GM10266 (cell line): ENCODE measurements around the gene PDE6H.

Source experiments
- DNase-seq: peaks from one replicate; pipeline ENCODE4 v3.0.0; 2012; ENCODE audit errors: extremely low spot score
- TF ChIP-seq, protein P1 (sequence below): IDR thresholded peaks from 2 replicates; pipeline ENCODE4 v1.5.1; 2012; ENCODE audit warnings: mild to moderate bottlenecking, low read depth; ENCODE audit not compliant: control insufficient read depth, insufficient read depth; ENCODE audit errors: missing control alignments

Gene PDE6H

DNA sequence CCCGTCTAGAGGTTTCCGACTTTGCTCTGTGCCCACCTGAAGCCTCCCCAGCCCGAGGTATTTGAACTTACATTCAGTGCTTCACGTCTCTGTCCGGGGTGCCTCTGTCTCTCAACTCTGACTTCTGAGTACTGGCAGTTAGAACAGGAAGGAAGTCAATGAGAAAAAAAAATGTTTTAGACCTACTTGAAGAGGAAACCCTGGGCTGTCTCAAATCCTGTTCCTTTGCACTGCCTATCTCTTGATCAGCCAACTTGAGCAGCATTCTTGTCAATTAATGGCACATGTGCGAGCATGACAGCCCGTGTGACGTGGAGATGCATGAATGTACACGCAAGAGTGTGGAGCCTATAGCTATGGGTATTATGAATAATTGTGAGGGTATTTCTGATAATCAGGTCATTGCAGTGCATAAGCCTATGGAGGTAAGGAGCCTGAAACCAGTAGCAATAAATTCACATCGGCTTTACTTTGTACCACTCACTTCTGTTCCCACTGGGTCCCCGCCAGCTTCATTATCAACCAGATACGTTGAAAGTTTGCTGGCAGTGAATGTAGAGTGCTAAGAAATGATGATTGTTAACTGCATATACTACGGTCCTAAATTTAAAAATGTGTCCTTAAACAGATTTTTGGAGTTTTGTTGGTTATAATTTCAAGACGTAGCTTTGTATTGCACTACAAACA, 11.2 kb upstream of the PDE6H start, which contains the start of gene ARHGDIB:
TSS of gene ARHGDIB (minus strand) at position 136 of the 687 bp plus-strand sequence. CDS start 10,889 bp downstream, outside the sequence.
- peak; percentile 44 for DNase-seq

DNA sequence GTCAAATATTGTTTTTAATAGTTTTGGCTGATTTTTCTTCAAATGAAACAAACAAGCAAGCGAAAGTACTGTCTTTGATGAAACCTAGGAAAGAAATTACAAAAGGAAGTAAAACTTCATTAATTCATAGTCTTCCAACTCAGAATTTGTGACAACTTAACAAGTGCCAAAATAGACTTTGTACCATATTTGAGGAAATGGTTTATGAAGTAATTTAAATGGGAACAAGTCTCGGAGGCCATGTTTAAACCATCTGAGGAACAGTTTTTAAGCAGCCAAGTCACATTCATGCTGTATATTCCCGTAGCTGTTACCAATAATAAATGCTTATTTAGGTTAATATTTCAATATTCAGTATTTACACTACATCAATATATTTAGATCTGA, 10.7 kb upstream of the PDE6H start:
- DNase-seq: no peak

More for the DNA sequence above, 11.2 kb upstream of the PDE6H start, which contains the start of gene ARHGDIB:
- TF ChIP-seq, protein P1, sequence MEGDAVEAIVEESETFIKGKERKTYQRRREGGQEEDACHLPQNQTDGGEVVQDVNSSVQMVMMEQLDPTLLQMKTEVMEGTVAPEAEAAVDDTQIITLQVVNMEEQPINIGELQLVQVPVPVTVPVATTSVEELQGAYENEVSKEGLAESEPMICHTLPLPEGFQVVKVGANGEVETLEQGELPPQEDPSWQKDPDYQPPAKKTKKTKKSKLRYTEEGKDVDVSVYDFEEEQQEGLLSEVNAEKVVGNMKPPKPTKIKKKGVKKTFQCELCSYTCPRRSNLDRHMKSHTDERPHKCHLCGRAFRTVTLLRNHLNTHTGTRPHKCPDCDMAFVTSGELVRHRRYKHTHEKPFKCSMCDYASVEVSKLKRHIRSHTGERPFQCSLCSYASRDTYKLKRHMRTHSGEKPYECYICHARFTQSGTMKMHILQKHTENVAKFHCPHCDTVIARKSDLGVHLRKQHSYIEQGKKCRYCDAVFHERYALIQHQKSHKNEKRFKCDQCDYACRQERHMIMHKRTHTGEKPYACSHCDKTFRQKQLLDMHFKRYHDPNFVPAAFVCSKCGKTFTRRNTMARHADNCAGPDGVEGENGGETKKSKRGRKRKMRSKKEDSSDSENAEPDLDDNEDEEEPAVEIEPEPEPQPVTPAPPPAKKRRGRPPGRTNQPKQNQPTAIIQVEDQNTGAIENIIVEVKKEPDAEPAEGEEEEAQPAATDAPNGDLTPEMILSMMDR: no peak

DNA sequence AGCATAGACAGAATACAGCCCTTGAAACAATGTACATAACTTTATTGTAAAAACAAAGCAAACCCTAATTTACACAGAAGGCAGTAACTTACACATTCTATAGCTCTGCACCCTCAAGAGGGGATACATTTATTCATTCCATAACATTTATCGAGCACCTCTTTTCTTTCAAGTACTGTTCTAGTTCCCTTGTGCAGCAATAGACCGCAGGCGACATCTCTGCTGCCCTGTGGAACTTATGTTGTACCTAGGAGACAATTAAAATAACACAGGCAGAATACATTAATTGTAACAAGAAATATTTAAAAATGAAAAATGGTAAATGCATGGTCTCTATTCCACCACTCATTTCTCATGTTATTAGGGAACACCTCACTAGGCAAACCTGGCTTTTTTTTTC, 10.0 kb upstream of the PDE6H start:
- no peak for DNase-seq

More for the DNA sequence above, 10.7 kb upstream of the PDE6H start:
- TF ChIP-seq, protein P1: no peak

DNA sequence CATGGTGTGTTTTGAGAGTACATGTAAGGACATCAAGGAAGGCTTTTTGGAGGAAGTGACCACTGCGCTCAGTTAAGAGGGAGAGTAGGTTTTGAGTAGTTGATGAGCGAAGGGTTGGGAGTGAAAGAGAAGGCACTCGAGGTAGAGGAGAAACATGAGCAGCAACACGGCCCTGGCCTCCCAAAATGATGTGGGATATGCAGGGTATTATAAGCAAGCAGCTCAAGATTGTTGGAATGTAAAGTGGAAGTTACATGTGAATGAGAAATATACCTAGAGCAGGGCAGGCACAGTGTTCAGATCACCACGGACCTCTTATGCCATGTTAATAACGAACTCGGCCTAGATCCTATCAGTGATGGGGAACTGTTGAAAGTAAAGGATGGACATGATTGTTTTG, 9.3 kb upstream of the PDE6H start:
- TF ChIP-seq, protein P1: no peak
- no peak for DNase-seq

More for the DNA sequence above, 10.0 kb upstream of the PDE6H start:
- TF ChIP-seq, protein P1: no peak

DNA sequence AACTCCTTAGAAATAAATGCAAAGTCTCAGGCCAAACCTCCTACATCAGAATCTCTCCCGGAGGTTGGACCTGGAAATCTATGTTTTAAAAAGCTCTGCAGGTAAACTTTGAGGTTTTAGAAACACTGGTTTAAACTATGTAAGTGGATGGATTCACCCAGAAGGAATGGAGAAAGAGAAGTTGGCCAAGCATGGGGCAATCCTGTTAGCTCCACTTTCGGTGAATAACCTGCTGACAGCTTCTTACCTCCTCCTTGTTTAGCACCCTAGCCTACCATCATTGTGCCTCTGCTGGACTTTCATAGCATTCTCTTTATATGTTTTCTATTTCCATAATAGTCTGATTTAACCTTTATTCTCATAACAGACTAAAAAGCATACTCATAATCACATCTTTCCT, 8.4 kb upstream of the PDE6H start:
- no peak for DNase-seq

DNA sequence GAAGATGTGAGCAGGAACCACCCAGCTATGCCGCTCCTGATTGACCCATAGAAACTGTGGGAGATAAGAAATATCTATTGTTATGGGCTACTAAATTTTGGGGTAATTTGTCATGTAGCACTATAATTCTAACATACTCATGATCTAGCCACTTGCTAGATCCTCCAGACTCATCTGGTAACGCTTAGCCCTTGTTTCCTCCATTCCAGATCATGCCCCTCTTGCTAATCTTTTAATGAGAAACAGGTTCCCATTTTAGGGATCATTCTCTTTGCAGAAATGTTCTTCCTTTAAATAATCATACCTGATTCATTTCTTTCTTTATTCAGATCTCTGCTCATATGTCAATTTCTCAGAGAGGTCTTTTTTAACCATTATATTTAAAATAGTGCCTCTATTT, 7.6 kb upstream of the PDE6H start:
- TF ChIP-seq, protein P1: no peak
- DNase-seq: no peak

More for the DNA sequence above, 8.4 kb upstream of the PDE6H start:
- TF ChIP-seq, protein P1: no peak

DNA sequence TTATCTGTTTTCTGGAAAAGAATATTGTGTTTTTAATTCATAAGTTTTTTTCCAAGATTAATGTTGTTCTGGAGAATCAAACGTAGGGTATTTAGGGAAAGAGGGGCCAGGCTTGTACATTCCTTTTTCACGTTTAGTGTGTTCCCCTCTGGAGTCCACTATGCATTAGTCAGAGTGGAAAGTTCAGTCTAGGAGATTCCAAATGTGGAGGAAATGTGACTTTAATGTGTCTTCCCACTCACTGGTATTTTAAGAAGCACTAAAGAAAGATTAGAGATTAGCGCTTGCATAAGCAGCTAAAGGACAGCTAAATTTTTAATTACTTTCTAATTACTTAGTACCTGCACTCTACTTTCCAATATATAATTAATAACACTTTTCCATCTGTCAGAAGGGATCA, 4.4 kb upstream of the PDE6H start:
- DNase-seq: no peak
- TF ChIP-seq, protein P1: no peak
